Measurements from ENCODE around the gene PLAC9.

DNA sequence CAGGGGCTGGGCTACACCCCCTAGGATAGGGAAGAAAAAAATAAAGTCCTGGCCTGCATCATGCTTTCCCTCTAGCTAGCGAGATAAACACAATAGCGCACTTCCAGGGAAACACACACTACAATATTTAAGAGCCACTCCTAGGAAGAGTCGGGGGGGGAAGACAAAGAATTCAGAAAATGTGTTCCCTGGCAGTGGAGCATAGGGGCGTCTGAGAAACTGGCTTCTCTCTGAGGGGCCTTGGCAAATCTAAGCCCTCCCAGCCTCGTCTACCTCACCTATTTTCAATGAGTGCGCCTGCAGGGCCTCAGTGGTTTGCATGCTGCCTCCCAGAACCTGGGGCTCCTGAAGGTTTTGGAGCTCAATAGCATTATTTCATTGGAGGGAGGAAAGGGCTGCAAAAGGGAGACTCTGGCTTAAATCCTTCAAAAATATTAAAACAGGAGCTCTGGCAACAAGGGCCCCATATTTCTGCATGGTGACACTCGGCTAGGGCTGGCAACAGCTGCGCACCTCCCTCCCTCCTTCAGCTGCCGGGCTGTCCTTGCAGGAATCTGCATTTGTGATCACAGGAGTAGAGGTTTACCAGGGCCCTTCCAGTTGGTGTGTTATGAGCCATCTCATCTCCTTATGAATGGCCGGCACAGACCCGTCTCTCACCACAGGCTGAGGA is 62.0 kb downstream of the PLAC9 start:
- TF ChIP-seq, protein P1, sequence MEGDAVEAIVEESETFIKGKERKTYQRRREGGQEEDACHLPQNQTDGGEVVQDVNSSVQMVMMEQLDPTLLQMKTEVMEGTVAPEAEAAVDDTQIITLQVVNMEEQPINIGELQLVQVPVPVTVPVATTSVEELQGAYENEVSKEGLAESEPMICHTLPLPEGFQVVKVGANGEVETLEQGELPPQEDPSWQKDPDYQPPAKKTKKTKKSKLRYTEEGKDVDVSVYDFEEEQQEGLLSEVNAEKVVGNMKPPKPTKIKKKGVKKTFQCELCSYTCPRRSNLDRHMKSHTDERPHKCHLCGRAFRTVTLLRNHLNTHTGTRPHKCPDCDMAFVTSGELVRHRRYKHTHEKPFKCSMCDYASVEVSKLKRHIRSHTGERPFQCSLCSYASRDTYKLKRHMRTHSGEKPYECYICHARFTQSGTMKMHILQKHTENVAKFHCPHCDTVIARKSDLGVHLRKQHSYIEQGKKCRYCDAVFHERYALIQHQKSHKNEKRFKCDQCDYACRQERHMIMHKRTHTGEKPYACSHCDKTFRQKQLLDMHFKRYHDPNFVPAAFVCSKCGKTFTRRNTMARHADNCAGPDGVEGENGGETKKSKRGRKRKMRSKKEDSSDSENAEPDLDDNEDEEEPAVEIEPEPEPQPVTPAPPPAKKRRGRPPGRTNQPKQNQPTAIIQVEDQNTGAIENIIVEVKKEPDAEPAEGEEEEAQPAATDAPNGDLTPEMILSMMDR (IDR thresholded peaks at IDR 0.05) = no peak
- no peak for TF ChIP-seq EP300 (IDR thresholded peaks at IDR 0.05)
